HG03039 (cell line): ENCODE data around the gene PKD1.
"Not testable (repeated sequence)": the region's sequence is repeated elsewhere in the genome, so short reads cannot be mapped to it uniquely, and the experiment has no call there.

Experiments used
- ATAC-seq: cut with Tn5 transposase; IDR thresholded peaks from one replicate; pipeline ENCODE4 v1.9.1; 2021; ENCODE audit warnings: mild to moderate bottlenecking, moderate library complexity; ENCODE audit not compliant: unreplicated experiment

PKD1 gene

DNA sequence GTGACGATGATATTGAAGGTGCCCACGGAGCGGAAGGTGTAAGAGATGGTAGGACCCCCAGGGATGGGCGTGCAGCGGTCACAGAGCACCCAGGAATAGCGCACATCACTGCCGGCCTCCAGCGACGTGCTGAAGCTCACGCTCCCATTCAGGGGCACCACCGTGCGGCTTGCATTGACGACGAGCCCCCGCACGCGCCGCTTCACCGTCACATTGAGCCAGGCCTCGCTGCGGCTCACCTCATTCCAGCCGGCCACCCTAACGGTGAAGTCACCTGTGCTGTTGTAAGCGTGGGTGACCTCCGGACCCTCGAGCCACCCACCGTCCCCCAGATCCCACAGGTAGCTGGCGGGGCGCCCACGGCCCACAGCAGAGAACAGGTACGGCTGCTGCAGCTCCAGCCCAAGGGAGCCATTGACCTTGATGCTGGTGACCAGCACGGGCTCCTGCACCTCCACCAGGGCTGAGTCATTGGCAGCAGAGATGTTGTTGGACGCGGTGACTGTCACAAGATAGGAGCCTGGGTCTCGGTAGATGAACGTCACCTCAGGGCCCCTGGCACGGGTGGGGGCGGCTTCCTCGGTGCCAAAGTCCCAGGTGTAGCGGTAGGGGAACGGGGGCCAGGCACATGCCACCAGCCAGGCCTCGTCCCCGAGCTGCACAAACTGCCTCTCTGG is 25.2 kb downstream of the PKD1 start:
- not testable (repeated sequence) for ATAC-seq

DNA sequence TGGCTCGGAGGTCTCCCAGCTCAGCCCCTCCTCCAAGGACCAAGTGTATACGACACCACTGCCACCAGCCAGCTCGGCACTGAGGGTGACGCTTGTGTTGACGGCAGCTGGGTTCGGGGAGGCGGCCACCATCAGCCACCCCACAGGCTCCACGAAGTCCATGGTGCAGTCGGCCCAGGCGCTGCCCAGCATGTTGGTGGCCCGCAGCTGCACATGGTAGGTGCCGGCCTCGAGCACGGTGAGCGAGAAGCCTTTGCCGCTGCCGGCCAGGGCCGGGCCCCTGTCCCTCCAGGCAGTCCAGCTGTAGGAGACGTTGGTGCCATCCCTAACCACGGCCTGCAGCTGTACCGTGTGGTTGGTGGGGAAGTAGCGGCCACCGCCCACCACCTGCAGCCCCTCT is 25.8 kb downstream of the PKD1 start:
- not testable (repeated sequence) for ATAC-seq

DNA sequence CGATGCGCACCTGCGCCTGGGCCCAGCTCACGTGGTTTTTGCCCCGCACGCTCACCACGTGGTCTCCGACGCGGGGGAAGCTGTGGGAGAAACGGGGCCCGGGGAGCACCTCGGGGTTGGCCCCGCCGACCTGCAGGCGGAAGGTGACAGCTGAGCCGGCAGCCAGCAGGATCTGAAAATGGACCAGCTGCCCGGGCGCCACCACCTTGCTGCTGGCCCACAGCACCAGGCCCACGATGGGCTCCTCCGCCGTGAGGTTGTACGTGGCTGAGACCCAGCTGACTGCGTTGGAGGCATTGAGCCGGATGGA is 26.5 kb downstream of the PKD1 start:
- not testable (repeated sequence) for ATAC-seq

DNA sequence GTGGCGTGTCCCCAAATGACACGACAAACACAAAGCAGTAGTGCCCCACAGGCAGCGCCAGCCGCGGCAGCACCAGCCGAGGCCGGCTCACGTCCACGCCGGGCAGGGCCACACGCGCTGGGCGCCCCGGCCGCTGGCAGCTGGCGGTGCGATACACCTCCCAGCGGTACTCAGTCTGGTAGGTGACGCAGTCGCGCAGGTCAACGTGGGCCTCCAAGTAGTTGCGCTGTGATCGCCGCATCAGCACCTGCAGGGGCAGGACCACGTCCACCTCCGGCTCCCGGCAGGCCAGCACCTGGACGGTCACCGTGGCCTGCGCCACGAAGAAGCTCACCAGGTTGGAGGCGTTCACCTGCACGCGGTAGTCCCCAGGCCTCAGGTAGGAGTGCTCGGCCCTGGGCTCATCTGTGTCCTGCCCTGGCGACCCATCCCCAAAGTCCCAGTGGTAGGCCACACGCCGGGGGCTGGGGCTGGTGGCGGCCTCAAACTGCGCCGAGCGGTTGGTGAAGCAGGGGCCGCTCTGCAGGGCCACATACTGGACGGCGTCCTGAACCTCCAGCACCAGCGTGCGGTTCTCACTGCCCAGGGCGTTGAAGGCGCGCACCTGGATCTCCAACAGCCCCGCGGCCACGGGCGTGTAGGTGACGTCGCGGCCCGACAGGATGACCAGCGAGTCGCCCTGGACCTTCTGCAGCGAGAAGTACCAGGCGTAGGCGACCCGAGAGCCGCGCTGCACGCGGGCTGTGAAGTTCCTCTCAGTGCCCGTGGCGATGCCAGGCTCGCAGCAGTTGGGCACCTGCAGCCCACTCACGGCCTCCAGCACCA is 27.0 kb downstream of the PKD1 start:
- not testable (repeated sequence) for ATAC-seq

DNA sequence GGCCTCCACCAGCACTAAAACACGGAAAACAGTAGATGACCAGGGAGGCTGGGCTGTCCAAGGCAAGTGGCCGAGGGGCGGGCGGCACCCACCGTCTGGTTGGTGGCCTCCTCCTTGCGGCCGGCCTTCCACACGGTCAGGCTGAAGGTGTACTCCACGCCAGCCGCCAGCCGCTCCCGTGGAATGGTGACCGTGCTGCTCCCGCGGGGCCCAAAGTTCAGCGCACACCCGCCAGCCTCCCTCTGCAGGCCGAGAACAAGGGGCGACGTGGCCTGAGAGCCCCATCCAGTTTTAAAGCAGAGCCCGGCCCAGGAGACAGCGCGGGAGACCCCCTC is 27.9 kb downstream of the PKD1 start:
- ATAC-seq = not testable (repeated sequence)

DNA sequence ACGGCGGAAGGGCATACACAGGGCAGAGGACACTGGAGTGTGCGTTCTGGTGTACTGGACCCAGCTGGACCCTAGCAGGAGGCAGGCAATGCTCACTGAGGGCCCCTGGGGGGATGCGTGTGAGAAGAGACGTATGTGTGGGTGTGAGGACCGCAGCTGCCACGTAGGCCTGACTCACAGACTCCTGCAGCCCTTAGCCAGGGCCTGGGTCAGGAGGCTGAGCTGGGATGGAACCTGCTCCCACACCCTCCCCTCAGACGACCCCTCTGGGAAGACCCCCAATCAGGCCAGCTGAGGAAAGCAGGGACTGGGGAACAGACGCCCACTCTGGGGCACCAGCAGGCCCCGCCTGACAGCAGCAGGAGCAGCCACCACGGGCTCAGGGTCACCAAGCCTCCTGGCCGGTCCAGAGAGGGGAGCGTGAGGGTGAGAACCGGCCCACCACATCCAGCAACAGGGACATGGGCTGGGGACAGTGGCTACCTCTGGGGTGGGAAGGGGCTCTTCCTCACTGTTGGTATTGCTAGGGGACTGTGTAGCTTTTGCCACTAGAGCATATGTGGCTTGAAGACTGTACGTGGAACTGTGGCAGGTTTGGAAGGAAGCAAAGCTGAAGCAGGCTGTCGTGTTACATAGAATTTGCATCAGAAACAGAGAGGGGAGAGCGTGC is 28.4 kb downstream of the PKD1 start:
- ATAC-seq = not testable (repeated sequence)

DNA sequence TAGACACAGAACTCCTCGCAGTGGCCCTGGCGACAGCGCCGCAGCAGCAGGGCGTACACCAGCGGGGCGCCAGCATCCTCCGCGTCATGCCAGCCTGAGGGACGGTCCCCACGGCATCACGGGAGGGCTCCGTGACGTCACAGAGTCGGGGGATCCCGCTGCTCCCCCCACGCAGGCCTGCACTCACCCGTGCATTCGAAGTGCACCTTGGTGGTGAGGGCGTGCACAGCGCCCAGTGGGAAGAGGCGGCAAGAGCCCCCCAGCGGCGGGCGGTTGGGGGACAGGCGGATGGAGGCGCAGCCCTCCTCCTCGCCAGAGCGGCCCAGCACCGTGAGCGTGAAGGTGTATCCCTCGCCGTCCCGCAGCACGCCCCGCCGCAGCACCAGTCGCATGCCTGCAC is 29.5 kb downstream of the PKD1 start:
- ATAC-seq = not testable (repeated sequence)

DNA sequence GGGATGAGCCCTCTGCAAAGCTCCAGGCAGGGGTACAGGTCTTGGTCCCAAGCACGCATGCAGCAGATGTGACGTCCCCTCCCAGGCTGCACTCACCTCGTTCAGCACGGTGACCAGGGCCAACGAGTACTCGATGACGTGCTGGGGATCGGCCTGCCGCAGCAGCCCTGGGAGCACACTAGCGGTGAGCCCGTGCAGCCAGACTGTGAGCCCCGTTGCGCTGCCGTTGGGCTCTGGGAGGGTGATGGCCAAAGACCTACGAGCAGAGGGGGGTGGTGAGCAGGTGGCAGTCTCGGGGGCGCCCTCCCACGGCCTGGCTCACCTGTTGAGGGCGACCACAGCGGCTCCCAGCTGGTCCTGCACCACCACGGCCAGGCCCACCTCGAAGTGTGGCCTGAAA is 29.9 kb downstream of the PKD1 start:
- ATAC-seq = not testable (repeated sequence)

DNA sequence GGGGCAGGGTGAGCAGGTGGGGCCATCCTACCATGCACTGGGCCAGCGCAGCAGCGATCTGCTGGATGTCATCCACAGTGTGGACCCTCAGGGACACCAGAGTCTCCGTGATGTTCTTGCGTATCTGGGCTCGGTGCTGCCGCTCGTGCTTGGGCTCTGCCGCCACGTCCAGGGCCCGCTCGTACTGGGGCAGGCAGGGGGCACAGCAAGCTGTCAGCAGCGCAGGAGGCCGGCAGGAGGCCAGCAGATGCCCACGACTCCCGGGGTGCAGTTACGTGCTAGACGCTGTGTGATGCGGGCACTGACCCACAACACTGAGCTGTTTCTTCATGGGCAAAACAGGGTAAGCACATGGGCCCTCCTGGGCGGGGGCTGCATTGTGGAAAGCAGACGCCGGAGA is 30.4 kb downstream of the PKD1 start:
- not testable (repeated sequence) for ATAC-seq

DNA sequence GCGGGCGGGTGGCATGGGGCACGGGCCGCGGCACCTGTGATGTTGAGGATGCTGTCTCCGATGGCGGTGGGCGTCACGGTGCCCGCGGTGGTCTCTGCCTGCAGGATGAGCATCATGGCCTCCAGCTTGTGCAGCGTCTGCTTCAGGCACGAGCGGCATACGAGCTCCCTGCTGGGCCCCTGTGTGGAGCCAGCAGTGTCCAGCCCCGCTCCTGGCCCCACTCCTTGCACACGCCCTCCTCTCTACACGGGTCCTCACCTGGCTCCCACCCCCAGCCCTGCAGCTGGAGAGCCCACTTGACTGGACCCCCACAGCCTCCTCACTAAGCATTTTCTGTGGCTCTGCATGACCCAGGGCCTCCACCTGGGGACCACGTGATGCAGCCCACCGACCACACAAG is 31.2 kb downstream of the PKD1 start:
- ATAC-seq = not testable (repeated sequence)

DNA sequence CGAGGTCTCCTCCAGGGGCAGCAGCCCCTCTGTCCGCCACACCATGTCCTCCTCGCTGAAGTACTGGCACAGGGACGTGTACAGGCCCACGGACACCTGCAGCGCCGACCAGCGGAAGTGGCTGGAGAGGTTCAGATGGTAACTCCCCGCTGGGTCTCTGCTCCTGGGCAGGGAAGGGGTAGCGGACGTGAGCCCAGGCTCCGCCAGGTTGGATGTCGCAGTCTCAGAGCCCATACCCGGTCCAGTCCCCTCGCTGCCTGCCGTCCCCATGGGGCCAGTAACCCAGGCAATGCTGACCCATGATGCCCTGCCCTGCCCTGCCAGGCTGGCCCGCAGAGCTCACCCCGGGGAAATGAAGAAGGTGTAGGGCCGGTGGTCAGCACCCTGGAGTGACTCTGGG is 33.2 kb downstream of the PKD1 start:
- no peak for ATAC-seq

DNA sequence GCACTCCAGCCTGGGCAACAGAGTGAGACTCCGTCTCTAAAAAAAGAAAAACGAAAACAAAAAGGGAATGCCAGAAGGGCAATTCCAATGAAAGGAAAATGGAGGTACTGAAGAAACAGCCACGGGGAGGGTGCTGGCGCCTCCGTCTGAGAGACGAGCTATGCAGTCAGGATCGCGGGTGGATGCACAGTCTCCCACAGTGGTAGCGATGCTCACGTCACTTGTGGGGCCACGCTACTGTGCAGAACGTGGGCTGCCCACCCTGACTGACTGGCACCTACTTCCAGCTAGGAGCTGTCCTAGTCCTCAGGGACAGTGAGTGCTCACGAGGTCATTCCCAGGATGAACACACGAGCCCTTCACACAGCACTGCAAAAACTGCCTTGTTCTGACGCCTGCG is 34.1 kb downstream of the PKD1 start:
- ATAC-seq = not testable (repeated sequence)

DNA sequence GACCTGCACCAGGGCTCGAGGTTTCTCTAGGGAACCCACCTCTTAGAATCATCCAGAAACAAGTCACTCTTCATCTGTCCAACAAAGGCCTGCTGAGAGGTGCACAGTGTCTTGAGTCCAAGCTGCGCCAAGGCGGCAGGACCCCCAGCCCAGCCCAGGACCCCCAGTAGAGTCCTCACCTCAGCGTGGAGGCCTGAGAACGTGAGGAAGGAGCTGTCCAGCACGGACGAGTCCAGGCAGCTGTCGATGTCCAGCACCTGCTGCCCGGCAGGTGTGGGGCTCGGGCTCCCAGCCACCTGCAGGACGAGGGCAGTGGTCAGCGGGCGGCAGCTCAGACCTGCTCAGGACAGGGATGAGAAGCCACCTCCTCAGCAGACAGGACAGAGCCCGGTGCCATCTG is 38.0 kb downstream of the PKD1 start:
- not testable (repeated sequence) for ATAC-seq

DNA sequence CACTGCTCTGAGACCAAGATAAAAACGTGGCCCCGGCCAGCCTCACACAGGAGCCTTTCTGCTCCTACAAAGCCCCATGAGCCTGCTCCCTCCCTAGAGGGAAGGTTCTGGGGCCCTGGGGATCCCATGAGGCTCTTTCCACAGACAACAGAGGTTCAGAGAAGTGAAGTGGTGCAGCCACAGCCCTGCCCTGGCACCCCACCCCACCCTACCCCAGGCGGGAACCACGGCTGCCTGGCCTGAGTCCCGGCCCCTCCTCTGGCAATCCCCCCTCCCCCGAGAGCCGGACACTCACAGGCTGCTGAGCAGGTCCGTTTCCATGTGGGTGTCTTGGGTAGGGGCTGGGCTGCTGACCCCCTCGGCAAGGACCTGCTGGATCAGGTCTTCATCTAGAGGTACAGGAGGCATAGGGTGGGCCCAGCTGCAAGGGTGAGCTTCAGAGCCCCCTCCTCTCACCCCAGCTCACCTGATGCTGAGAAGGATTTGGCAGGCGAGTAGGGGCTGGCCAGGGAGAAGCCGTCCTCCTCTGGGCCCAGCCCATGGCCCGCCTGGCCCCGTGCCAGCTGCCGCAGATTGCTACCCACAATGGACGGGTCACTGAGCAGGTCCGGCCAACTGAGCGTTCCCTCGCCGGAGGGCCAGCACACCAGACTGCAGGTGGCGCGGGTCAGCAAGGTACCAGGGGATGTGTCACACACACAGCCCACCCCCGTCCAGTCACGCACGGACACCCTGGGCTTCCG is 38.7 kb downstream of the PKD1 start:
- no peak for ATAC-seq

DNA sequence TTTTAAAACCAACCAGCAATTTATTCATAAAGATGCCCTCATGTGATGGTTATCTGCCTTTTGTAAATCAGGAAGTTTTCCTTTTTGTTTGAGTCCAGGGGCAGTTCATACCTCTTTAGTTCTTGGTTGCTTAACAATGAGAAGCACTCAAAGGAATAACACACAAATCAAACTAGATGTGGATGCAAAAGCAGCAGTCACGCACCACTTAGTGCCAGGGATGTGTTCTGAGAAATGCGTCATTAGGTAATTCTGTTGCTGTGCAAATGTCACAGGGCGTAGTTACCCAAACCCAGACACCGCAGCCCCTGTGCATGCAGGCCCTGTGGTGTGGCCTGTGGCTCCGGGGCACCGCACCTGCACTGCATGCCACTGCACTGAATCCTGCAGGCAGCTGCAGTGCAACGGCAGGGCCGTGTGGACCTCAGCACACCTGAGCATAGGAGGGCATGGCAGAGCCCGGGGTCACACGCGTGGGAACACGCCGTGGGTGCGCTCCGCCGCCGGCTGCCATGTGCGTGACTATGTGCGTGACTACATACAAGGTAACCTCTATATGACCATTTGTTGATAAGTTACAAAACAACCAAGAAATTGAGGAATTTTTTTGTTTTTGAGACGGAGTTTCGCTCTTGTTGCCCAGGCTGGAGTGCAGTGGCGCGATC is 39.6 kb downstream of the PKD1 start:
- no peak for ATAC-seq

DNA sequence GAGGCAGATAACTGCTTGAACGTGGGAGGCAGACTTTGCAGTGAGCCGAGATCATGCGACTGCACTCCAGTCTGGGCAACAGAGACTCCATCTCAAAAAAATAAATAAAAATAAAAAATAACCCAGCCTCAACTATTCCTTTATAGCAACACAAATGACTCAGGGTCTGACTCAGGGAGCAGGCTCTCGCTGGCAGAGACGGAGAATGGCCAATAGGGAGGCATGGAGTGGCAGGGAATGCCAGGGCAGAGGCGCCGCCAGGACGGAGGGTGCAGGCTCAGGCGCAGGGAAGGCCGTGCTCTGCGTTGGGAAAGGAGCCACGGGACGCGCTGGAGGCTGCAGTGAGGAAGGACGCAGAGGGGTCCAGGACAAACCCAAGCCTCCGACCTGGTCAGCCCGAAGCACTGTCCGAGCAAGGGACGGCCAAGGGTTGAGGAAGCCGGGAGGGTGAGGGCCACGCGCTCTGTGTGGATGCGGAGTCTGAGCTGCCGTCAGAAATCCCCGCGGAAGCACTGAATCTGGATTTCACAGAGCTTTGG is 40.3 kb downstream of the PKD1 start:
- no peak for ATAC-seq

DNA sequence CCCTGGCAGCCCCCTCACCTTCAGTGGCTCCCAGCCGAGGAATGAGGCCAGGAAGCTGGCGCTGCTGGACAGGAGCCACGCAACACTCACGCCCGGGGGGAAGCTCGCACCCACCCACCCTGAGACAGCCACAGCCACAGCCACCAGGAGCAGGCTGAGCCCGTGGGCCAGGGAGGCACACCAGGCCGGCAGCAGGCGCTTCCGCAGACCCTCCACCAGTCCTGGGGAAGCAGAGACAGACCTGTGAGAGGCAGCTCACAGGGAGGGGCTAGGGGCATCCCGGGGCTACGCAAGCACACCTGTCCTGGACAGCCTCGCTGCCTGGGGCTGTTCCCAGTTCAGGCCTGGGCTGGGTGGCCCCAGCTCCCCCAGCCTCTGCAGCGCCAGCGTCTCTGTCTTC is 41.9 kb downstream of the PKD1 start:
- no peak for ATAC-seq

DNA sequence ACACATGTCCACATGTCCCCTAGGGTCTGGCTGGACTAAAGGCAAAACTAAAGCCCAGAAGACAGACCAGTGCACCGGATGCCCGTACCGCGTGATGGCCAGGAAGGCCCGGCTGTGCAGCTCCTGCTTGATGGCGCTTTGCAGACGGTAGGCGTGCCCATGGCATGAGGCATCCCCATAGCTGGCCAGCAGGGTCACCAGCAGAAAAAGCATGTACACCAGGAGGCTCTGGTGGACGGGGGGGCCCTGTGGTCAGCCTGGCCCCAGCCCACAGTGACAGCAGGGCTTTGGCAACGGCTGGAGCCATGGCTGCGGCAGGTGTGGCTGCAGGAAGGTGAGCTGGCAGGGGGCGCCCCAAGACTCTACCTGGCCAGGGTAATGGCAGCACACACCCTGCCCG is 42.8 kb downstream of the PKD1 start:
- no peak for ATAC-seq

DNA sequence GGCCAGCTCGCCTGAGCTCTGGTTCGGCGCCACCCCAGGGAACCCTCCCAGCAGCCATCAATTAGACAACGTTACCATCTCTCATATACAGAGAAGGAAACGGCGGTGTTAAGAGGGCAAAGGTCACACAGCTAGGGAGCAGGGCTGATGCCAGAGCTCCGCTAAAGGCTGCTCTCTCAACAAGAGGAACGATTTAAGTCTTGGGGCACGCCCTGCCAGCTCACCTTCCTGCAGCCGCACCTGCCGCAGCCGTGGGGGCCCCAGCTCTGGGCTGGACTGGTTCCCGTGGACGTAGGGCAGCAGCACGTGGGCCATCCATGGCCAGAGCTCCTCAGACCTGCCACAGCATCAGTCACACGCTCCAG is 43.5 kb downstream of the PKD1 start:
- ATAC-seq = no peak

DNA sequence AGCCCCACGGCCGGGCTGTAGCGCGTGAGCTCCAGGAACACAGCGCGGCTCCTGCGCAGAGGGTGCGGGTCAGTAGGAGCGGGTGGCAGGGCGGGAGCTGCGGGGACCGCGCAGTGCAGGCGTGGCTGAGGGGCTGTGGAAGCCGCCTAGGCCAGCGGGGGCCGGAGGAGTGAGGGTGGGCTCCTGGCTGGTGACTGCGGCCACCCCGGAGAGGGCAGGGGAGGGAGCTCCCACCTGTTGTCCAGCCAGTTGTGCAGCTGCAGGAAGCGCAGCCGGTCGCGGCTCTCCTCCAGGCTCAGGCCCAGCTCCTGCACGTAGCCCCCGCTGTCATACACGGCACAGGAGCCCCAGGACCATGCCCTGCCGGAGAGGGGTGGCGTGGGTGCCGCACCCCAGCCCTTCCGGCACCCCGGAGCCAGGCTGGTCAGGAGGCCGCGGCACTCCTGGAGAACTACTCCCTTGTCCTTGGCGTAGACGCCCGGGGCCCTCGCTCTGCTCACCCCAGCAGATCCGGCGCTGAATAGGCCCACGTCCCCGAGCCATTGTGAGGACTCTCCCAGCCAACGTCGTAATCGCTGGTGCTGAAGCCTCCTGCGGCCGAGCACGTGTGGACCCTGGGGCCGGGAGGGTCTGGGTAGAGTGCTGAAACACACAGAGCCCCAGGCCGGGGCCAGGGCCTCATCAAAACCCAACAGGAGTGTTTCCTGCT is 44.0 kb downstream of the PKD1 start:
- ATAC-seq = no peak
